Measurements from ENCODE around the gene ZNF575.

ZNF575 gene

GRCh38 chr19:43532962-43533545, at the start of gene ZNF575:
TSS of gene ZNF575 (plus strand) at chr19:43533188. CDS start at chr19:43534423, 1,235 bp downstream.
- DNase-seq: peak; percentile 89

GRCh38 chr19:43483281-43483680, 49.7 kb upstream of the ZNF575 start:
- no peak for DNase-seq

- no peak for DNase-seq
Observed at GRCh38 chr19:43485951-43486350, 47.0 kb upstream of the ZNF575 start.

GRCh38 chr19:43486412-43486811, 46.6 kb upstream of the ZNF575 start:
- no peak for DNase-seq

- DNase-seq: no peak
Observed at GRCh38 chr19:43488179-43488578, 44.8 kb upstream of the ZNF575 start.

GRCh38 chr19:43489310-43489709, 43.7 kb upstream of the ZNF575 start:
- no peak for DNase-seq

GRCh38 chr19:43489979-43490599, 42.9 kb upstream of the ZNF575 start:
- DNase-seq: no peak

GRCh38 chr19:43490759-43491158, 42.2 kb upstream of the ZNF575 start:
- no peak for DNase-seq

GRCh38 chr19:43495082-43495481, 37.9 kb upstream of the ZNF575 start:
- DNase-seq: no peak

GRCh38 chr19:43496960-43497359, 36.0 kb upstream of the ZNF575 start:
- DNase-seq: no peak

GRCh38 chr19:43498233-43498842, 34.6 kb upstream of the ZNF575 start:
- DNase-seq: no peak

- DNase-seq: no peak
Observed at GRCh38 chr19:43499042-43499441, 33.9 kb upstream of the ZNF575 start.

GRCh38 chr19:43501661-43502418, 31.1 kb upstream of the ZNF575 start:
- no peak for DNase-seq

- no peak for DNase-seq
Observed at GRCh38 chr19:43502419-43502976, 30.5 kb upstream of the ZNF575 start.

- DNase-seq: peak; percentile 98
Observed at GRCh38 chr19:43503501-43504425, 29.2 kb upstream of the ZNF575 start.

GRCh38 chr19:43504426-43505185, 28.4 kb upstream of the ZNF575 start, which contains the start of gene PHLDB3:
TSS of gene PHLDB3 (minus strand) at chr19:43504746. CDS start at chr19:43504118, 628 bp downstream.
- peak; percentile 48 for DNase-seq

GRCh38 chr19:43505186-43505456, 27.9 kb upstream of the ZNF575 start:
- no peak for DNase-seq

- no peak for DNase-seq
Observed at GRCh38 chr19:43505941-43506340, 27.0 kb upstream of the ZNF575 start.

- no peak for DNase-seq
Observed at GRCh38 chr19:43506629-43507028, 26.4 kb upstream of the ZNF575 start.

GRCh38 chr19:43507880-43508279, 25.1 kb upstream of the ZNF575 start:
- no peak for DNase-seq

- no peak for DNase-seq
Observed at GRCh38 chr19:43510713-43511112, 22.3 kb upstream of the ZNF575 start.

GRCh38 chr19:43511324-43511723, 21.7 kb upstream of the ZNF575 start:
- DNase-seq: no peak

Measured in activated CD4-positive, alpha-beta T cell treated with anti-CD3 and anti-CD28 coated beads, Interleukin-2, Interleukin-6, amounts not matched to agents 100 ng/mL and 50 ng/mL, durations not matched to agents 16 hours and 8 hours (primary cell).